Stomach (tissue), 9 donors: ENCODE data around the gene KNG1. TPM values are rescaled to one million over a fixed set of nuclear protein-coding genes. Genes with fewer than 3 reads are reported as not detected.
"Not testable (repeated sequence)": the region's sequence is repeated elsewhere in the genome, so short reads cannot be mapped to it uniquely, and the experiment has no call there.

ENCODE experiments used
- DNase-seq, 2 donors: peaks; one replicate each; pipeline versions ENCODE4 v3.0.0 to v3.0.0-alpha.2; 2013 to 2019
- H3K27ac ChIP-seq, 5 donors: fragments of 200-600 bp in 4 of 5; sonication (generic) in 4 of 5; one replicate each; pipeline ENCODE4 v1.5.1; 2013 to 2019; ENCODE audit warnings: mild to moderate bottlenecking in 1 of 5, moderate library complexity in 1 of 5
- H3K27me3 ChIP-seq, 3 donors: fragments of 200-600 bp; sonication (generic); one replicate each; pipeline ENCODE4 v1.5.1; 2017 to 2019; ENCODE audit warnings: mixed run types in 1 of 3
- H3K36me3 ChIP-seq, 4 donors: fragments of 200-600 bp; sonication (generic); 1 replicate in 3 of 4; 2 replicates in 1 of 4; pipeline ENCODE4 v1.5.1; 2016 to 2019
- H3K4me1 ChIP-seq, 4 donors: fragments of 200-600 bp; sonication (generic); one replicate each; pipeline ENCODE4 v1.5.1; 2016 to 2019
- H3K4me3 ChIP-seq, 4 donors: fragments of 200-600 bp; sonication (generic) in 3 of 4; one replicate each; pipeline ENCODE4 v1.5.1; 2016 to 2019; ENCODE audit warnings: mild to moderate bottlenecking in 1 of 4
- H3K9me3 ChIP-seq, 4 donors: fragments of 200-600 bp; sonication (generic); one replicate each; pipeline ENCODE4 v1.5.1; 2016 to 2019
- CTCF ChIP-seq, 7 experiments: fragments of 450-650 bp in 4 of 7; fragments of 200-600 bp in 3 of 7; sonication (generic) in 3 of 7; IDR thresholded peaks; one replicate each; pipeline ENCODE4 v1.5.1; 2016 to 2019; ENCODE audit warnings: antibody characterized with exemption in 7 of 7, control low read depth in 2 of 7, mild to moderate bottlenecking in 1 of 7
- EP300 ChIP-seq: sonication (generic); formaldehyde crosslinking; IDR thresholded peaks from one replicate; pipeline ENCODE4 v1.6.1; 2017; ENCODE audit warnings: antibody characterized with exemption
- POLR2A ChIP-seq, 4 donors: fragments of 450-650 bp; IDR thresholded peaks; one replicate each; pipeline ENCODE4 v1.6.1; 2016; ENCODE audit warnings: antibody characterized with exemption in 4 of 4, control low read depth in 2 of 4, mild to moderate bottlenecking in 1 of 4, moderate library complexity in 1 of 4
- POLR2AphosphoS5 ChIP-seq, 3 donors: sonication (generic); formaldehyde crosslinking; IDR thresholded peaks; one replicate each; pipeline ENCODE4 v1.6.1; 2016; ENCODE audit warnings: antibody characterized with exemption in 3 of 3
- WGBS, 5 donors: extraction: QIAGEN DNeasy Blood & Tissue Kit in 3 of 5; methylation state at CpG; one replicate each; pipeline versions ENCODE4 v1.1.5 to v1.1.7; 2013 to 2018; 5-methylcytosine and 5-hydroxymethylcytosine counted together
- intact Hi-C: fragments of 100-400 bp; cut with DNase I; formaldehyde crosslinking; loops from one replicate; pipeline ENCODE4 v1.15.1; 2023; ENCODE audit warnings: low total_unique reads
- polyA plus RNA-seq, 3 donors: library from polyadenylated mRNA; stranded (reverse); fragments of 200-250 nt; gene quantifications; one replicate each; pipeline ENCODE4 v1.2.3, GENCODE V29; 2013
- total RNA-seq, 5 donors: library from RNA; depleted of rRNA; stranded (reverse); fragments of >200 nt; gene quantifications; one replicate each; pipeline versions ENCODE4 v1.1.0 to v1.2.3, GENCODE V29; 2014 to 2016
- donor health status: healthy with polysubstance abuse.
- donor health status: Bipolar disorder and iron deficiency.
- donor health status: healthy.

Gene KNG1
- total and polyA plus RNA-seq, 8 donors = 0.18 TPM; not detected in 7

DNA sequence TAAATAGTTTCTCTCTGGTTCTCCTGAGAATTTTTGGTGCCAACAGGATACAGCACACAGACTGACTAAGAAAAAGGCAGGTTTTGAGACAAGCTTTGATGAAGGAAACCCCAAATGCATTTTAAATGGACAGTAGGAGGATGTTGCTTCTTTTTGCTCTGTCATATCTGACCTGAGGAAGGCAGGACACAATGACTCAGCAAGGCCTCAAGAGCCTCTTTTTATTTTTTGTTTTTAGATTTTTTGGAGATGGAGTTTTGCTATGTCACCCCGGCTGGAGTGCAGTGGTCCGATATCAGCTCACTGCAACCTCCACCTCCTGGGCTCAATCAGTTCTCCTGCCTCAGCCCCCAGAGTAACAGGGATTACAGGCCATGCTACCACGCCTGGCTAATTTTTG lies 16.9 kb upstream of the KNG1 start:
- TF ChIP-seq POLR2A (IDR thresholded peaks at IDR 0.05) (no peak), EP300 (no peak), CTCF (IDR thresholded peaks at IDR 0.05) (no peak), POLR2AphosphoS5 (IDR thresholded peaks at IDR 0.05) (no peak)
- WGBS, 5 donors = 83 to 93% (median 85%) methylated on average over 3 of the region's 3 CpGs

GRCh38 chr3:186702451-186702850 lies 14.7 kb upstream of the KNG1 start:
- H3K27ac ChIP-seq, H3K36me3 ChIP-seq, H3K9me3 ChIP-seq, intact Hi-C loops, H3K4me3 ChIP-seq, H3K4me1 ChIP-seq, DNase-seq, H3K27me3 ChIP-seq: not testable (repeated sequence)

More for the DNA sequence above, 16.9 kb upstream of the KNG1 start:
- Histone ChIP-seq H3K27ac (no peak overlapping the region), H3K4me3 (no peak overlapping the region), H3K27me3 (no peaks in the 10 kb centered on the region), H3K36me3 (no peaks in the 10 kb centered on the region), H3K4me1 (no peaks in the 10 kb centered on the region), H3K9me3 (no peaks in the 10 kb centered on the region)
- intact Hi-C loops = no loop called here
- no peak for DNase-seq

DNA sequence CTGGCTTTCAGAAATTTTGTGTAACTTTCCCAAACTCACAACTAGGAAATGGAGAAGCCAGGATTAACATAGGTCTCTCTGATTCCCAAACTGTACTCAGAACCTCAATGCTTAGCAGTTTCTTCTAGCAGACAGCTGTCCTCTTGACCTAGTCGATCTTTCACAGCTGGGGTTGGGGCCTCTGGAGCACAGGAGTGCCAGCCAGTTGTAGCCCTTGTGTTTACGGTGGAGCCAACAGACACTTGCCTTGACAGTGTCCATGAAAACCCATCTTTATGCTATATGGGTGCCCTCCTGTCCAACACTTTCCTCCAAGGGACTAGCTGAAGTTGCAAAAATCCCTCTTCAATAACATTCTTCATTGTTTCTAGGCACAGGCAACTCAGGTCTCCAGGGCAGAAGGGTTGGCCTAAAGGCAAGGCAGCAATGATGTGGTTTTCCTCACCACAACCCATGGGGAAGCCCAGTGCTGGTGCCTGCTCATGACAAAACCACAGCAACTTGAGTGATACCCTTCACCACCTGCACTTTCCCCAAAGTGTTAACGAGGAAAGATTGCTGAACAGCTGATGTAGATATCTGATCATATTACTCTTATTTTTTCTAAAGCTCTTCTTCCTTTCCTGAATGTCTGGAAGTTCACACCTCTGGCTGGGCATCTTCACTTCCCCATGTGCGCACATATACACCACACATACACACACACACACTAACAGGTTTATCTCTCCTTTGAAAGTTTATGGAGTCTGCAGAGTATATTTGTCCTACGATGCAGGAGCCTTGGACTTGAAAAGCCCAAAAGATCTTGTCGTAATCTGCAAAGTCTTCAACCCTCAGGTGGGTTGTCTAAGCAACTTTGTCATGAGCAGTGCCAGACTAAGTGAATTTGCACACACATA lies 11.0 kb upstream of the KNG1 start:
- 79 to 81% (median 79%) methylated on average over 6 of the region's 6 CpGs for WGBS, 5 donors
- no peak for TF ChIP-seq POLR2A (IDR thresholded peaks at IDR 0.05)
- TF ChIP-seq POLR2AphosphoS5 (IDR thresholded peaks at IDR 0.05) = no peak
- no peak for TF ChIP-seq EP300
- TF ChIP-seq CTCF (IDR thresholded peaks at IDR 0.05) = no peak
- intact Hi-C loops = no loop called here
- Histone ChIP-seq H3K36me3 (no peaks in the 10 kb centered on the region), H3K4me1 (no peaks in the 10 kb centered on the region), H3K4me3 (no peak overlapping the region), H3K9me3 (no peaks in the 10 kb centered on the region), H3K27ac (no peak overlapping the region), H3K27me3 (no peaks in the 10 kb centered on the region)
- no peak for DNase-seq

GRCh38 chr3:186708983-186709679 lies 8.0 kb upstream of the KNG1 start:
- H3K4me1 ChIP-seq = no peaks in the 10 kb centered on the region
- H3K4me3 ChIP-seq = no peak overlapping the region
- H3K36me3 ChIP-seq = no peaks in the 10 kb centered on the region
- 70 to 82% (median 72%) methylated on average over 6 of the region's 6 CpGs for WGBS, 5 donors
- no peak for DNase-seq
- H3K27me3 ChIP-seq = no peaks in the 10 kb centered on the region
- no peak overlapping the region for H3K27ac ChIP-seq
- TF ChIP-seq POLR2A (IDR thresholded peaks at IDR 0.05) (no peak), POLR2AphosphoS5 (IDR thresholded peaks at IDR 0.05) (no peak), CTCF (IDR thresholded peaks at IDR 0.05) (no peak), EP300 (no peak)
- H3K9me3 ChIP-seq = no peaks in the 10 kb centered on the region
- intact Hi-C loops = no loop called here

GRCh38 chr3:186710694-186711093 lies 6.5 kb upstream of the KNG1 start:
- DNase-seq, H3K4me1 ChIP-seq, H3K4me3 ChIP-seq, H3K27me3 ChIP-seq, H3K9me3 ChIP-seq, intact Hi-C loops, H3K36me3 ChIP-seq, H3K27ac ChIP-seq: not testable (repeated sequence)
- WGBS, 5 donors = 73 to 81% (median 79%) methylated on average over 4 of the region's 4 CpGs
